HFFc6 (cell line): ENCODE data around the gene FBXO41. TPM values are rescaled to one million over a fixed set of nuclear protein-coding genes. Genes with fewer than 3 reads are reported as not detected.

Experiments used
- DNase-seq: peaks from one replicate; pipeline ENCODE4 v3.0.0-alpha.2; 2018
- H3K27ac Mint-ChIP-seq: 2 replicates; pipeline ENCODE4 v1.8.0; 2020; ENCODE audit warnings: mild to moderate bottlenecking, mixed read lengths
- H3K27me3 Mint-ChIP-seq: 2 replicates; pipeline ENCODE4 v1.8.0; 2021; ENCODE audit warnings: mild to moderate bottlenecking, moderate library complexity, mixed read lengths; ENCODE audit not compliant: insufficient read depth
- H3K36me3 Mint-ChIP-seq: 2 replicates; pipeline ENCODE4 v1.8.0; 2021; ENCODE audit warnings: low read depth, mixed read lengths
- H3K4me1 Mint-ChIP-seq: 2 replicates; pipeline ENCODE4 v1.8.0; 2020; ENCODE audit warnings: low read depth, mixed read lengths
- H3K4me3 Mint-ChIP-seq: 2 replicates; pipeline ENCODE4 v1.8.0; 2020; ENCODE audit warnings: mild to moderate bottlenecking, moderate library complexity, mixed read lengths
- H3K9me3 Mint-ChIP-seq: 2 replicates; pipeline ENCODE4 v1.8.0; 2020; ENCODE audit warnings: mild to moderate bottlenecking, mixed read lengths
- total RNA-seq, 6 experiments: library from RNA; stranded (reverse); fragmentation: NEBNext Ultra II Directional; extraction: Animal tissue kit (Norgen Biotek cat#: 25700); gene quantifications; 2 replicates in 1 of 6; 3 replicates in 5 of 6; pipeline ENCODE4 v1.2.3, GENCODE V29; 2021
- TF ChIP-seq, protein P1 (sequence below): fragments of 200-600 bp; sonication (generic); IDR thresholded peaks from 2 replicates; pipeline ENCODE4 v1.5.0; 2021; ENCODE audit warnings: antibody characterized with exemption, mild to moderate bottlenecking

Gene FBXO41
- total RNA-seq, 6 experiments from 2014 or later, result 0.80 to 1.7 (median 1.4) TPM

DNA sequence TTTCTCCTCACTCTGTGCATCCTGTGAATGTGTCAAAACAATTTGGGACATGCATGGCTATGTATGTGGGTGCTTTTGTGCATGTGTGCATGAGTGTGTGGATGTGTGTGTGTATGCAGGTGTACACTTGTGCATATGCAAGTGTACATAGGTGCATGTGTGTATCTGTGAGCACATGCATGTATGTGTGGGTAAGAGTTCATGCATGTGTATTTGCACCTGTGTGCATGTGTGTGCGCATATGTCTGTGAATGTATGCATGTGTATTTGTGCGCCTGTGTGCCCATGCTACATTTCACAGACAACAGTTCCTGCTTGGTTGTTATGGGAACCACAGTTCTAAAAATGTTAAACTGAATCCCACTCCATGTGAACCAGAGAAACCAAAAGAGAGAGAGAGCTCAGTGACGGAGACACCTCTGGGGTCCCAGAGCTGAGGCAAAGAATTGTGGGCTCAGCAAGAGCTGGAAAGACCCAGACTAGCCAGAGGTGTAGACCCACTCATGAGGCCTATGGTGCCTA is 1.9 kb upstream of the FBXO41 start:
- Mint-ChIP-seq H3K27ac (no peak overlapping the region), H3K36me3 (no peaks in the 10 kb centered on the region), H3K4me3 (no peak overlapping the region), H3K9me3 (no peaks in the 10 kb centered on the region), H3K4me1 (no peaks in the 10 kb centered on the region), H3K27me3 (peaks cover 34% of the 10 kb centered on the region)
- TF ChIP-seq, protein P1, sequence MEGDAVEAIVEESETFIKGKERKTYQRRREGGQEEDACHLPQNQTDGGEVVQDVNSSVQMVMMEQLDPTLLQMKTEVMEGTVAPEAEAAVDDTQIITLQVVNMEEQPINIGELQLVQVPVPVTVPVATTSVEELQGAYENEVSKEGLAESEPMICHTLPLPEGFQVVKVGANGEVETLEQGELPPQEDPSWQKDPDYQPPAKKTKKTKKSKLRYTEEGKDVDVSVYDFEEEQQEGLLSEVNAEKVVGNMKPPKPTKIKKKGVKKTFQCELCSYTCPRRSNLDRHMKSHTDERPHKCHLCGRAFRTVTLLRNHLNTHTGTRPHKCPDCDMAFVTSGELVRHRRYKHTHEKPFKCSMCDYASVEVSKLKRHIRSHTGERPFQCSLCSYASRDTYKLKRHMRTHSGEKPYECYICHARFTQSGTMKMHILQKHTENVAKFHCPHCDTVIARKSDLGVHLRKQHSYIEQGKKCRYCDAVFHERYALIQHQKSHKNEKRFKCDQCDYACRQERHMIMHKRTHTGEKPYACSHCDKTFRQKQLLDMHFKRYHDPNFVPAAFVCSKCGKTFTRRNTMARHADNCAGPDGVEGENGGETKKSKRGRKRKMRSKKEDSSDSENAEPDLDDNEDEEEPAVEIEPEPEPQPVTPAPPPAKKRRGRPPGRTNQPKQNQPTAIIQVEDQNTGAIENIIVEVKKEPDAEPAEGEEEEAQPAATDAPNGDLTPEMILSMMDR, result no peak
- no peak for DNase-seq

DNA sequence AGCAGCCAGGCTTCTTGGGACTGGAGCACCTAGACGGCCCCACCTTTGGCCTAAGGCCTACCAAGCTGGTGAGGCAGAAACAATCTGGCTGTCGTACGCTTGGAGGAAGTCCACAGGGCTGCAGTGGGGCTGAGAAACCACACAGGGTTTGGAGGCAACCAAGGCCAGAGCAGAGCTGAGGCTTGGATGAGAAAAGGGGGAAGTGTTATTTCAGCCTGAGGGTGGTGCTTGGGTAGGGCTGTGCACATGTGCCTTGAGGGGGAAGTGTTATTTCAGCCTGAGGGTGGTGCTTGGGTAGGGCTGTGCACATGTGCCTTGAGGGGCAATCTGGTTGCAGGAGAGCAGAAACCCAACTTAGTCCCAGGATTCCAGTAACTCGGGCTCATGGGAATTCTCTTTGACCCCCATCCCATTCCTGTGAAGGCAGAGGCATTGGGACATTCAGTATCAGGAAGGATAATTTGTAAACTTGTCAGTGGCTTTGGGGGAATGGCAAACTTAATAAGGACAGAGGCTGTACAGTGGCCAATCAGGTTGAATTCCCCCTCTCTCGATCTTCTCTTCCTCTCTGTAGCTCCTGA is 971 bp upstream of the FBXO41 start:
- Mint-ChIP-seq H3K27ac (no peak overlapping the region), H3K9me3 (no peaks in the 10 kb centered on the region)
- TF ChIP-seq, protein P1, result no peak

DNA sequence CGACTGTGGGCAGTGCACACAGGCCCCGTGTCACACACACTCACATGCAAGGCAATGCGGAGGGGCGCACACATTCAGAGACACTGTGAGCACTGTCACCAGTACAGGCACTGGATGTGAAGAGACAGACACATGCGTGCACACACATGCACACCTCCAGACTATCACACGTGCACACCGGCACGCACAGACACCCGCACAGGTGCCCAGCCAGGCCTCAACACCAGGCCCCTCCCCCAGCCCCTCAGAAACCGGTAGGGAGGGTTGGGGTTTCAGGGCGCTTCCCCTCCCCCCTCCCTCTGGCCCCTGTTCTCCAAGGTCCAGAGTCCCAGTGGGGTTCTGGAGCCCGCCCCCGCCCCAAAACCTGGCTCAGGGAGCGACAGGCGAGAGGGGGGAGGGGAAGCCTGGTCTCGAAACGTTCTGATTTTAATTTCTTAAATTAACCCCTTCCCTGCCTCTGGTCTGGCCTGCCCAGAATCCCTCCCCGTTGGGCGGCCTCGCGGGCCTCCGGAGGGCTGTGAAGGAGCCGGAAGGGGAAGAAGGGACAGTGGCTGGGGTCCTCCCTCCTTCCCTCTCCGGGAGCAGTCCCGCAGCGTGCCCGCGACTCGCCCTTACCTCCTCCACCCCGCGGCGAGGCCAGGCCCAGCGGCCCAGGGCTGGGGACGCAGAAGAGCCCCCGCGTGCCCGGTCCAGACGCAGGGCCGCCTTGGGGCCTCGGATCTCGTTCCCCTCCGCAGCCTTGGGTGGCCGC is 558 bp downstream of the FBXO41 start:
- TF ChIP-seq, protein P1, result no peak

More for the DNA sequence above, 971 bp upstream of the FBXO41 start:
- no peaks in the 10 kb centered on the region for H3K4me1 Mint-ChIP-seq
- no peak for DNase-seq
- H3K36me3 Mint-ChIP-seq, result 0 out of 2 replicates have a peak, but pooled peaks cover 4% of the 10 kb centered on the region
- no peak overlapping the region for H3K4me3 Mint-ChIP-seq
- H3K27me3 Mint-ChIP-seq, result peaks cover 31% of the 10 kb centered on the region

DNA sequence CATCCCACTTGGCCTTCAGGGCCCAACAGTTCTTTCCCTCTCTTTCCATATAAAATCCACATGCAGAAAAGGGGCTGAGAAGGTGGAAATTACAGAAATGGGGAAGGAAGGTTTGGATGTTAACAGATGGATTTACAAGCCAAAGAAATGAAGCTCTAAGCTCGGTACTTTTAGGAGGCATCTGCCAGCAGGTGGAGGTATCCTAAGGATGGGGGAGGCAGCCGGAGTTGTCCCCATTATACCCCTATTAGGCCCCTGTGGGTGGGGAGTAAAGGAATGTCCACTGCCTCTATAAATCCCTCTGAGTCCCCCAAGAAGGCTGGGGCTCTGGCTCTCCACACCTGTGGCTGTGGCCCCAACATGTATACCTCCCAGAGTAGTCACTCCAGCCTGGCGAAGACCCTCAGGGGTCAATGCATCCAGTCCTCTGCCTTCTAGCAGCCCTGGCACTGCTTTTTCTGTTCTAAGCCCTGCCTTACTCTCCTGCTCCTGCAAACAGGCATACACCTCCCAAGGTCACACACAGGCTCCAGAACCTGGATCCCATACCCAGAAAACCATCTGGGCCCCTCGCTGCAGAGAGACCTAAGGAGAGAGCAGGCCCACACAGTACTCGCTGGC is 1.2 kb downstream of the FBXO41 start:
- DNase-seq, result no peak
- TF ChIP-seq, protein P1, result no peak
- no peaks in the 10 kb centered on the region for H3K4me1 Mint-ChIP-seq
- peak overlapping the region; percentile 70 for H3K4me3 Mint-ChIP-seq
- H3K36me3 Mint-ChIP-seq, result 0 out of 2 replicates have a peak, but pooled peaks cover 4% of the 10 kb centered on the region
- H3K27ac Mint-ChIP-seq, result no peak overlapping the region
- H3K27me3 Mint-ChIP-seq, result peaks cover 32% of the 10 kb centered on the region
- H3K9me3 Mint-ChIP-seq, result no peaks in the 10 kb centered on the region

More for the DNA sequence above, 558 bp downstream of the FBXO41 start:
- Mint-ChIP-seq H3K36me3 (0 out of 2 replicates have a peak, but pooled peaks cover 4% of the 10 kb centered on the region), H3K4me3 (peak overlapping the region; percentile 70), H3K27ac (no peak overlapping the region), H3K9me3 (no peaks in the 10 kb centered on the region), H3K4me1 (no peaks in the 10 kb centered on the region), H3K27me3 (peaks cover 33% of the 10 kb centered on the region)
- no peak for DNase-seq

DNA sequence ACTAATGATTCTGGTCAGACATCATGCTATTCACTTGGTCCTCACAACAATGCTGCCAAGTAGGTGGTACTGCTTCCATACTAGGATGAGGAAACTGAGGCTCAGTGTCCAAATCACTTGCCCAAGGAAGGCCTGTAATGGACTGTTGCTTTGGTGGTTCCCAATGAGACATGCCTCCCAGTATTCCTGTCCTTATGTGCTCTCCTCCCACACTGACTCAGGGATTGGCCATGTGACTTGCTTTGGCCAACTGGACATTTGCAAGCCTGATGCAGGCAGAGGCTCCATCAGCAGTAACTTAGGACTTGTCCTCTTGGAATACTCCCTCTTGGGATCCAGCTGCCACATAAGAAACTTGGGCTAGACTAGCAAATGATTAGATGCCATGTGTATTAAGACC is 3.0 kb downstream of the FBXO41 start:
- Mint-ChIP-seq H3K4me1 (no peaks in the 10 kb centered on the region), H3K27me3 (peaks cover 30% of the 10 kb centered on the region), H3K9me3 (no peaks in the 10 kb centered on the region), H3K27ac (no peak overlapping the region), H3K36me3 (0 out of 2 replicates have a peak, but pooled peaks cover 4% of the 10 kb centered on the region), H3K4me3 (no peak overlapping the region)
- TF ChIP-seq, protein P1, result no peak
- DNase-seq, result no peak
